Measurements from ENCODE around the gene SEC23B.

GRCh38 chr20:18466574-18466893 lies 41.2 kb upstream of the SEC23B start:
- TF ChIP-seq CTCF (IDR thresholded peaks at IDR 0.05; ENCODE audit: low read depth, low read length, missing input control) (no peak), ZBTB33 (IDR thresholded peaks at IDR 0.05) (no peak), REST (IDR thresholded peaks at IDR 0.05) (no peak)
